ENCODE data around the gene LEP.

LEP gene

GRCh38 chr7:128240696-128241386 lies at the start of gene LEP:
Gene LEP (plus strand): TSS chr7:128241278. CDS start chr7:128252019, 10,741 bp downstream.
- no peak within 1 kb of the TSS for H3K4me3 ChIP-seq (ENCODE audit: low read depth, low read length)
- TF ChIP-seq CTCF (IDR thresholded peaks at IDR 0.05; ENCODE audit: borderline replicate concordance, insufficient read depth, low read depth, low read length), result no peak

- H3K4me3 ChIP-seq (ENCODE audit: low read depth, low read length), result no peak overlapping the region
- TF ChIP-seq CTCF (IDR thresholded peaks at IDR 0.05; ENCODE audit: borderline replicate concordance, insufficient read depth, low read depth, low read length), result no peak
Measured at GRCh38 chr7:128192497-128193142, 48.5 kb upstream of the LEP start.

- no peak for TF ChIP-seq CTCF (IDR thresholded peaks at IDR 0.05; ENCODE audit: borderline replicate concordance, insufficient read depth, low read depth, low read length)
- no peak overlapping the region for H3K4me3 ChIP-seq (ENCODE audit: low read depth, low read length)
Measured at GRCh38 chr7:128194533-128195282, 46.4 kb upstream of the LEP start.

GRCh38 chr7:128197589-128197988 lies 43.5 kb upstream of the LEP start:
- H3K4me3 ChIP-seq (ENCODE audit: low read depth, low read length), result no peak overlapping the region
- TF ChIP-seq CTCF (IDR thresholded peaks at IDR 0.05; ENCODE audit: borderline replicate concordance, insufficient read depth, low read depth, low read length), result no peak

GRCh38 chr7:128197989-128198580 lies 43.0 kb upstream of the LEP start:
- H3K4me3 ChIP-seq (ENCODE audit: low read depth, low read length), result no peak overlapping the region
- no peak for TF ChIP-seq CTCF (IDR thresholded peaks at IDR 0.05; ENCODE audit: borderline replicate concordance, insufficient read depth, low read depth, low read length)

- no peak overlapping the region for H3K4me3 ChIP-seq (ENCODE audit: low read depth, low read length)
Measured at GRCh38 chr7:128200376-128200775, 40.7 kb upstream of the LEP start.

More at GRCh38 chr7:128200376-128200775, 40.7 kb upstream of the LEP start:
- TF ChIP-seq CTCF (IDR thresholded peaks at IDR 0.05; ENCODE audit: borderline replicate concordance, insufficient read depth, low read depth, low read length), result no peak

Data from GM12875 (cell line).